OCI-LY7 (cell line): Measurements from ENCODE around the gene TM6SF1.

ENCODE experiments used
- EZH2phosphoT487 ChIP-seq: fragments of 200-600 bp; sonication (generic); IDR thresholded peaks from 2 replicates; pipeline ENCODE4 v1.6.1; 2018; ENCODE audit warnings: low read depth, borderline replicate concordance, mild to moderate bottlenecking, mixed run types, antibody characterized with exemption, low read length, moderate library complexity, mixed read lengths
- TF ChIP-seq, protein P1 (sequence below): fragments of 200-600 bp; sonication (generic); conservative IDR thresholded peaks from 2 replicates; pipeline ENCODE4 v1.5.1; 2014; ENCODE audit warnings: mild to moderate bottlenecking, antibody characterized with exemption, low read length, moderate library complexity, mixed read lengths

DNA sequence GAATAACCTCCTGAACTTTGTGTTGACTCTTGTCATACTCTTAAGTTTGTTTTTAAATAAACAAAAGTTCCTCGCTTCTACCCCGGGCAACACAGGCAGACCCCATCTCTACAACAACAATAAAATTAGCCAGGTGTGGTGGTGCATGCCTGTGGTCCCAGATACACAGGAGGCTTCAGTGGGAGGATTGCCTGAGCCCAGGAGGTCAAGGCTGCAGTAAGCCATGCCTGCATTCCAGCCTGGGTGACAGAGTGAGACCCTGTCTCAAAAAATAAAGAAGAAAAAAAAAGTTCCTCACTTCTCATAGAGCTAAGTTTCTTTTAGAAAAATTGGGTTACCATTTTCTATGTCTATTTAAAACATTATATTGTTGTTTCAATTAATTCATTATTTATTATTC, 70.9 kb downstream of the TM6SF1 start:
- TF ChIP-seq, protein P1, sequence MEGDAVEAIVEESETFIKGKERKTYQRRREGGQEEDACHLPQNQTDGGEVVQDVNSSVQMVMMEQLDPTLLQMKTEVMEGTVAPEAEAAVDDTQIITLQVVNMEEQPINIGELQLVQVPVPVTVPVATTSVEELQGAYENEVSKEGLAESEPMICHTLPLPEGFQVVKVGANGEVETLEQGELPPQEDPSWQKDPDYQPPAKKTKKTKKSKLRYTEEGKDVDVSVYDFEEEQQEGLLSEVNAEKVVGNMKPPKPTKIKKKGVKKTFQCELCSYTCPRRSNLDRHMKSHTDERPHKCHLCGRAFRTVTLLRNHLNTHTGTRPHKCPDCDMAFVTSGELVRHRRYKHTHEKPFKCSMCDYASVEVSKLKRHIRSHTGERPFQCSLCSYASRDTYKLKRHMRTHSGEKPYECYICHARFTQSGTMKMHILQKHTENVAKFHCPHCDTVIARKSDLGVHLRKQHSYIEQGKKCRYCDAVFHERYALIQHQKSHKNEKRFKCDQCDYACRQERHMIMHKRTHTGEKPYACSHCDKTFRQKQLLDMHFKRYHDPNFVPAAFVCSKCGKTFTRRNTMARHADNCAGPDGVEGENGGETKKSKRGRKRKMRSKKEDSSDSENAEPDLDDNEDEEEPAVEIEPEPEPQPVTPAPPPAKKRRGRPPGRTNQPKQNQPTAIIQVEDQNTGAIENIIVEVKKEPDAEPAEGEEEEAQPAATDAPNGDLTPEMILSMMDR, result no peak
- TF ChIP-seq EZH2phosphoT487, result no peak
